GM19455 (cell line): ENCODE results near the gene MGAT4A.

Experiments used
- ATAC-seq: cut with Tn5 transposase; IDR thresholded peaks from one replicate; pipeline ENCODE4 v1.9.1; 2021; ENCODE audit not compliant: unreplicated experiment

MGAT4A gene

DNA sequence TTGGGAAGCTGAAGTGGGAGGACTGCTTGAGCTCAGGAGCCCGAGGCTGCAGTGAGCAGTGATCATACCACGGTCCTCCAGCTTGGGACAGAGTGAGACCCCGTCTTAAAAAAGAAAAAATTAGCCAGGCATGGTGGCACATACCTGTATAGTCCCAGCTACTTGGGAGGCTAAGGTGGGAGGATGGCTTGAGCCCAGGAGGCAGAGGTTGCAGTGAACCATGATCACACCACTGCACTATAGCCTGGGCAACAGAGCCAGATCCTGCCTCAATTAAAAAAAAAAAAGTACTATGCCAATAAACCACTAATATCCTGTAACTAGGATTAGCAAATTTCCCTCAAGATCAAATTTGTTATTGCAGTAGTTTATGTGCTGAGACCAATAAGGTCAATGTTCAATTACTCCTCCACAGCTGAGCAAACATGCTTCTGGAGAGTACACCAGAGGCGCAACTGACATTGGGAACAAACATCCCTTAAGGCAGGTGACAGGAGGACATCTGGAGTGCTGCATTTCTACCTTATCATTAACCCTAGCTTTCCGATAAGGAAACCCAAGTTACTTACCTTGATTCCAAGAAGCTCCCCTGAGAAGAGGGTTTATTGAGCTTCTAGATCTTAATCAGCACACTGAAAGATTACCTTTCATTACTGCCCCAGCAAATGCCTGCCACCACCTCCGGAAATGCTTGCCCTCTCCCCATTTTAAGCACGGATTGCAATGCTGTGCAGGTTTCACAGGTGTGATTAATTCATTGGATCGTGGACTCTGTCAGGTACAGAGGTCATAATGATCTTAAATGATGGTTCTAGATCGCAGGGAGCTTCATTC lies 26.2 kb downstream of the MGAT4A start:
- ATAC-seq = no peak

DNA sequence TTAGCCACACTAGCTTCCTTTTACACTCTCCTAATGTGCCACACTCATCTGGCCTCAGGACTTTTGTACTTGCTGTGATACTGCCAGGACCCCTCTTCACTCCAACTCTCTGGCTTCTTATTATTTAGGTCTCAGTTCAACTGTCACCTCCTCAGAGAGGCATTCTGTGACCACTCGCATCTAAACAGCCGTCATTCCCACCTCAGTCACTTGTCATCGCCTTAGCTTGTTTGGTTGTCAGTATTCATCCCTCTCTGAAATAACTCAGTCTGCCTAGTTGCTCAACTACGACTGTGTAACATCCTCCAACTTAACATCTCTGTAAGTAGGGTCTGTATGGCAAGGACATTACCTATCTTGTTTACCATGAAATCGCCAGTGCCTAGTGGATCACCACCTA lies 27.2 kb downstream of the MGAT4A start:
- ATAC-seq = no peak

- ATAC-seq = no peak
Measured at GRCh38 chr2:98702858-98703620, 27.9 kb downstream of the MGAT4A start.

DNA sequence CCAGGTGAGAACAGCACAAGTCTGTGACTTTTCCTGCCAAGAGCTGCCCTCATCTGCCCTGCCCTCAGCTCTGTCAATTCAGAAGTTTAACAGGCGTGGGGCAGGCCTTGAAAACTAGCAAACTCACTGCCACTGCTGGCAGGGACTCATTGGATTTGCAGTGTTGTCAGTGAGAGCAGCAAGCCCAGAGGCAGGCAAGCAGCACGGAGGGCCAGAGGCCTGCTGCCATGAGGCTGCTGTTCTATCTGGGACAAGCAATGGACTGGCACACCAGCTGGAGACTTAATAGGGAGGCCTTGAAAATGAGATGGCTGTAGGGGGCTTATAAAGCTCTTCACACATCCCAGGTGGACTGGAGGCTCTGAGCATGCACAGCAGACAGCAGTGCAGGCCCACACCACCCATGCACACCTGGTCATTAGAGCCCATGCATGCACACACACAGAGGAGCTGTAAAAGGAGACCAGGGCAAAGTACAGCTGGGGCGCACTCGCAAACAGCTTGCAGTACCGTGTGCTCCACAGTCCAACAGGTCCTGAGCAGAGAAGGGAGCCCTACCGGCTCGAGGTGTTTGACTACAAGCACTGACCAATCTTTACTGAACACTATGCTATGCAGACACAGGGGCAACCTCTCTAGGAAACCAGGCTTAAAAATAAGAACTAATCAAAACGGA lies 28.7 kb downstream of the MGAT4A start:
- ATAC-seq = no peak

DNA sequence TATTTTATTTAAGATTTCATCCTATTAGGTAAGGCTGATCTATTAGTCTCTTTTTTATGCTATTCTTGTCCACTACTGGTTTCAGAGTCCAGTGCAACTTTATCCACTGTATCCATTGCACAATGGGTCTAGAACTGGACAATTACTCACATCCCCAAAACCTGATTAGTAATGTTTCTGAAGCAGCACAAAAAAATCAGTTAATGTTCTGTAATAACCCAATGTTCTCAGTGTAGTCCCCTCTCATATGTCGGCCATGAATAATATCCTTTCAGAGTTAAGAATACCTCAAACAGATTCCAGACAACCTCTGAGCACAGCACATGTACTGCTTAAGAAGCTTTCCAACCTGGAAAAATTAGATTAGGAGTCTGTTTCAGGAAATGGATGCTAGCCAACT lies 29.7 kb downstream of the MGAT4A start:
- no peak for ATAC-seq

DNA sequence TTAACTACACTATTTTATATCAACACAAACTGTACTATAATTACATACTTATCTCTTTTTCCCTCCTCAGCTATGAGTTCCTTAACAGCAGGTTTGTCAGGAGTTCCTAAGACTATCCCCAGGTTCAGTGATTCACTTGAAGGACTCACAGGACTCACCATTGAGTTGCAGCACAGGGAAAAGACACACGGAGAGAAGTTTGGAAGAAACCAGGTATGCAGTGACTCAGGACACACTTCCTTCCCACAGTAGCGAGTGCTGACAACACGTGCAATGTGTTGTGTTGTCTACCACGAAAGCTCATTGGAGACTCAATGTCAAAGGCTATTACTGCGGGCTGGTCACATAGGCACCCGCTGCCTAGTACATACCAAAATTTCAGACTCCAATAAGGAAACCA lies 32.0 kb downstream of the MGAT4A start:
- ATAC-seq = no peak

GRCh38 chr2:98697651-98698337 lies 33.1 kb downstream of the MGAT4A start:
- no peak for ATAC-seq

- ATAC-seq = no peak
Measured at GRCh38 chr2:98696200-98696599, 34.7 kb downstream of the MGAT4A start.

- ATAC-seq = no peak
Measured at GRCh38 chr2:98695255-98695654, 35.7 kb downstream of the MGAT4A start.

DNA sequence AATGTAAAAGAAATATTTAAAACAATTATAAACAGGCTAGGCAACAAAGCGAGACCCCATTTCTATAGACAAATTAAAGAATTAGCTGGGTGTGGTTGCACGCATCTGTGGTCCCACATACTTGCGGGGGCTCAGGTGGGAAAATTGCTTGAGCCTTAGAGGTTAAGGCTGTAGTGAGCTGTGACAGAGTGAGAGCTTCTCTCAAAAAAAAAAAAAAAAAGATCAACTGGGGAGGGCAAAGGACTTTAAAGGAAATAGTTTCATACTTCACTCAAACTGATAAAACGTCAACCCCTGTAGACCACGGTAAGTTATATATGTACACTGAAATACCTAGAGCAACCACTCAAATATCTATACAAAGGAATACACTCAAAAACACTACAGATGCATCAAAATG lies 37.5 kb downstream of the MGAT4A start:
- no peak for ATAC-seq

DNA sequence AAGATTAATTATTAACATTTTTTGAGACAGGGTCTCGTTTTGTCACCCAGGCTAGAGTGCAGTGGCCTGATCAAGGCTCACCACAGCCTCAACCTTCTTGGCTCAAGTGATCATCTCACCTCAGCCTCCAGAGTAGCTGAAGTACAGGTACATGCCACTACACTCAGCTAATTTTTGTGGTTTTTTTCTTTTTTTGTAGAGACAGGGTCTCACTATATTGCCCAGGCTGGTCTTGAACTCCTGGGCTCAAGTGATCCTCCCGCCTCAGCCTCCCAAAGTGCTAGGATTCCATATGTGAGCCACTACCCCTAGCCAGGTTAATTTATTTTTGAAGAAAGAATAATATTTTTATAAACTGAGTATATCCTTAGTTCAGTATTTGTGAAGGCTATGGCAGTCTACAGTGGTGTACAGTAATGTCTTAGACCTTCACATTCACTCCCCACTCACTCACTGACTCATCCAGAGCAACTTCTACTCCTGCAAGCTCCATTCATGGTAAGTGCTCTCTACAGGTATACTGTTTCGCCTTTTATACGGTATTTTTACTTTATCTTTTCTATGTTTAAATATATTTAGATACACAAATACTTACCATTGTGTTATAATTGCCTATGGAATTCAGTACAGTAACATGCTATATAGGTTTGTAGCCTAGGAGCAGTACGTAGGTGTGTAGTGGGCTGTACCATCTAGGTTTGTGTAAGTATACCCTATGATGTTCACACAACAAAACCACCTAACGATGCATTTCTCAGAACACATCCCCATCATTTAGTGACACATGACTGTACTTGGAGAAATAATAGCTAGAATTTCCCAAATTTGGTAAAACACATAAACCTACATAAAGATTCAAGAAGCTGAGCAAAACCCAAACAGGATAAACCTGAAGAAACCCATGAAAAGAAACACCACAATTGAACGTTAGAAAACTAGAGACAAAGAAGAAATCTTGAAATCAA lies 38.6 kb downstream of the MGAT4A start:
- no peak for ATAC-seq

DNA sequence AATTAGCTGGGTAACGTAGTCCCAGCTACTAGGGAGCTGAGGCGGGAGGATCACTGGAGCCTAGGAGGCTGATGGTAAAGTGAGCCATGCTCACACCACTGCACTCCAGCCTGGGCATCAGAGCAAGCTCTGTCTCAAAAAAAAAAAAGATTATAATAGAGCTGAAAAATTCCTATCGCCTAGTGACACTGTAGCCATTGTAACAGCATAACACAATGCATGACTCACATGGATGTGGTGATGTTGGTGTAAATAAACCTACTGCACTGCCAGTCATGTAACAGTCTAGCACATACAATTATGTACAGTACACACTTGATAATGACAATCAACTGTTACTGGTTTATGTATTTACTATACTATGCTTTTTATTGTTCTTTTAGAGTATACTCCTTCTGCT lies 39.6 kb downstream of the MGAT4A start:
- no peak for ATAC-seq

- ATAC-seq = no peak
Measured at GRCh38 chr2:98685930-98686887, 44.7 kb downstream of the MGAT4A start.

GRCh38 chr2:98683728-98684127 lies 47.2 kb downstream of the MGAT4A start:
- no peak for ATAC-seq

DNA sequence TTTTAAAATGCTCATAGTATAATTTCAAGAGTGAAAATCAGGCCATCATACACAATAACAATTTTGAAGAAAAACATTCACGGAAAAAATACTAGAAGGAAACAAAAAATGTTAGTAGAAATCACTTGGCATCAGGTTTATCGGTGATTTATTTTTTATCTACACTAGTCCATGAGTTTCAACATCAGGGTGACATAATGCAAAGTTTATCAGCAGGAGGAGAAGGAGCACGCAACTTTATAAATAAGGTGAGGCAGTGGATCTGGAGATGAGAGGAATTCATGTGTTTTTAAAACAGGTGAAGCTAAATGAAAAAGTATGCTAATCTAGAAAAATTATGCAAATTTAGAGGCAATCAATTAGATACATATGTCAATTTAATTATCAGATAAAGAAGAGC lies 54.2 kb downstream of the MGAT4A start:
- ATAC-seq = no peak

GRCh38 chr2:98674233-98674964 lies 56.5 kb downstream of the MGAT4A start:
- no peak for ATAC-seq

DNA sequence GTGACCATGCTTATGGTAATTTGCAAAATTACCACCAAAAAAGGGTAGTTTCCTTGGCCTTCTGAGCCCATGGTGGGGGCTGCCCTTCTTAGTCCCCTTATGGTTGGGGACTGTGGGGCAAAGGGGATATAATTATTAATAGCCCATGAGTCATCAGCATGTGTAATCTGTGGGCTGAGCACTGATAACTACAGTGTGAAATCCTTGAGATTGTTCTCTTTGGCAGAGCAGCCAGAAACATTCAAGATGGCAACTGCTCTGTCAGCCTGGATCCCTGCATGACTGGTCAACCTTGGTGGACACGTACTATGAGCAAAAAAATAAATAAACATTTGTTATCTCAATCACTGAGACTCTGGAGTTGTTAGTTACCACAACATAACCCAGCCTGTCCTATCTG lies 61.3 kb downstream of the MGAT4A start:
- ATAC-seq = no peak

- ATAC-seq = no peak
Measured at GRCh38 chr2:98665677-98666076, 65.3 kb downstream of the MGAT4A start.
